Keratinocyte (primary cell): ENCODE measurements around the gene AKIP1. TPM values are rescaled to one million over a fixed set of nuclear protein-coding genes. Genes with fewer than 3 reads are reported as not detected.
"Not testable (repeated sequence)": the region's sequence is repeated elsewhere in the genome, so short reads cannot be mapped to it uniquely, and the experiment has no call there.

ENCODE experiments used
- DNase-seq: peaks from one replicate; pipeline ENCODE4 v3.0.0-alpha.2; 2011; ENCODE audit warnings: low read depth, missing footprints, low spot score
- FAIRE-seq: peaks from 2 replicates; lab custom pipeline; 2011; peaks lifted over from hg19 to GRCh38; lab: Jason Lieb, UNC
- H2AFZ ChIP-seq: 2 replicates; pipeline ENCODE4 v1.6.0; 2012; ENCODE audit warnings: low read length, control low read depth, inconsistent platforms; ENCODE audit not compliant: control insufficient read depth
- H3K27ac ChIP-seq: 2 replicates; pipeline ENCODE4 v1.5.1; 2011; ENCODE audit warnings: low read length; ENCODE audit not compliant: control insufficient read depth, insufficient read depth
- H3K27me3 ChIP-seq: 3 replicates; pipeline ENCODE4 v1.6.0; 2011; ENCODE audit warnings: low read length; ENCODE audit not compliant: control insufficient read depth, insufficient read depth; ENCODE audit errors: extremely low read depth
- H3K36me3 ChIP-seq, 2 experiments: 2 replicates in 1 of 2; 3 replicates in 1 of 2; pipeline ENCODE4 v1.5.1; 2011; ENCODE audit warnings: low read length in 2 of 2, mild to moderate bottlenecking in 1 of 2; ENCODE audit not compliant: control insufficient read depth in 2 of 2, insufficient read depth in 2 of 2; ENCODE audit errors: extremely low read depth in 1 of 2
- H3K4me1 ChIP-seq: 3 replicates; pipeline ENCODE4 v1.5.1; 2011; ENCODE audit warnings: low read length; ENCODE audit not compliant: control insufficient read depth, insufficient read depth; ENCODE audit errors: extremely low read depth
- H3K4me2 ChIP-seq: 3 replicates; pipeline ENCODE4 v1.6.0; 2011; ENCODE audit warnings: low read depth, low read length; ENCODE audit not compliant: control insufficient read depth, insufficient read depth; ENCODE audit errors: extremely low read depth
- H3K4me3 ChIP-seq, 3 experiments: fragments of 200-600 bp in 1 of 3; sonication (generic) in 1 of 3; 2 replicates in 2 of 3; 3 replicates in 1 of 3; pipeline ENCODE4 v1.5.1; 2011 to 2016; ENCODE audit warnings: low read length in 3 of 3, mild to moderate bottlenecking in 3 of 3, control low read depth in 2 of 3, inconsistent platforms in 1 of 3, low read depth in 1 of 3, mixed read lengths in 1 of 3, mixed run types in 1 of 3, moderate library complexity in 1 of 3; ENCODE audit not compliant: control insufficient read depth in 2 of 3, insufficient read depth in 2 of 3; ENCODE audit errors: extremely low read depth in 1 of 3
- H3K79me2 ChIP-seq: 2 replicates; pipeline ENCODE4 v1.6.0; 2012; ENCODE audit warnings: low read length; ENCODE audit not compliant: control insufficient read depth, insufficient read depth
- H3K9ac ChIP-seq: 3 replicates; pipeline ENCODE4 v1.6.0; 2011; ENCODE audit warnings: low read length; ENCODE audit not compliant: control insufficient read depth, insufficient read depth; ENCODE audit errors: extremely low read depth
- H3K9me1 ChIP-seq: 3 replicates; pipeline ENCODE4 v1.6.0; 2011; ENCODE audit warnings: low read length; ENCODE audit not compliant: control insufficient read depth, insufficient read depth; ENCODE audit errors: extremely low read depth
- H3K9me3 ChIP-seq: 2 replicates; pipeline ENCODE4 v1.5.1; 2012; ENCODE audit warnings: low read depth, low read length; ENCODE audit not compliant: control insufficient read depth
- H4K20me1 ChIP-seq: 3 replicates; pipeline ENCODE4 v1.6.0; 2011; ENCODE audit warnings: low read length; ENCODE audit not compliant: control insufficient read depth, insufficient read depth; ENCODE audit errors: extremely low read depth
- CTCF ChIP-seq, 3 experiments: IDR thresholded peaks in 1 of 3; conservative IDR thresholded peaks in 1 of 3; optimal IDR thresholded peaks in 1 of 3; 2 replicates in 2 of 3; 3 replicates in 1 of 3; pipeline versions ENCODE3 to v1.5.1; 2011; ENCODE audit warnings: low read length in 3 of 3, mild to moderate bottlenecking in 3 of 3, moderate library complexity in 2 of 3, control low read depth in 1 of 3, inconsistent platforms in 1 of 3; ENCODE audit not compliant: insufficient read depth in 2 of 3; ENCODE audit errors: extremely low read depth in 1 of 3
- EZH2 ChIP-seq: IDR thresholded peaks from one replicate; pipeline ENCODE4 v1.6.1; 2012; ENCODE audit warnings: inconsistent platforms, mild to moderate bottlenecking, low read length, moderate library complexity
- dilution Hi-C: fragments of 300-500 bp; cut with MboI; formaldehyde crosslinking; loops from one replicate; pipeline ENCODE4 v1.7.0; 2020; ENCODE audit warnings: low sequenced_read_pairs; ENCODE audit not compliant: extremely low pct_ligation_motif_present
- polyA plus RNA-seq, 5 experiments: library from polyadenylated mRNA; depleted of rRNA in 3 of 5; stranded (reverse) in 3 of 5; stranded (forward) in 1 of 5; unstranded in 1 of 5; fragments of >200 nt; gene quantifications; 1 replicate in 1 of 5; 2 replicates in 3 of 5; 3 replicates in 1 of 5; pipeline versions ENCODE4 v1.2.1 to v1.2.3, GENCODE V29; 2011 to 2012; ENCODE audit warnings: missing spikeins in 2 of 5, low read depth in 1 of 5, low replicate concordance in 1 of 5

AKIP1 gene
- polyA plus RNA-seq, 1 donor (not counting 4 experiments of a cell fraction or from before 2014, with no cell fraction given) = 46.4 TPM

DNA sequence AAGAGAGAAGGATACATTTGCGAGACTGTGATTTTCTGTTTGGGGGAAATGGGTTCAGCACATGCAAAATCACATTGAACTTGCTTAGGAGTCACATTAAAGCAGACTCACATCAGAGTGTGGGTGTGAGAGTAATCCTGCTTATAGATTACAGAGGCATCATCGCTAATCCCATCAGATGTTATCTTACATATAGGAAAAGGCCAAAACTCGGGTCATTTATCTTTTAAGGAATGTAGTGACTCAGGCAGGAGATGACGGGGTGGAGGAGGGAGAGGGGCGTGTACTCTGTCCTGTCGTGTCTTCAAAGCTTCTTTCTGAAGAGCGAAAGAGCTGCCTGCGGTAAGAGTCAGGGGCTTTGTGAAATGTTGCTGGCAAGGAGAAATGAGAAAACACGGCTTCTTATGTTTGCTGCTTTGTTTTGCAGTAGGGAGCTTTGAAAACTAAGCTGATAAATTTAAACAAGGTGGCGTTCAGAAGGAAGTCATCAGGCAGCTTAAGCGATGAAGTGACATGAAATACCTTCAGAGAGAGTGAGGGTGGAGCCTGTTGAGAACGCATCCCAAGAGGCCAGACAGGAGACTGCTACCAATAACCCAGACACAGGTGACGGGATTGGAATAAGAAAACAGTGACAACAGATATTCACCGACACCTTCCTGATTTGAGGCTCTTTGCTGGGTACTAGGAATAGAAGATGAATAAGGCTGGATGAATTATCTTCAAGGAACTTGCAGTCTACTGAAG lies 23.9 kb downstream of the AKIP1 start:
- Histone ChIP-seq H2AFZ (peak overlapping the region; percentile 79), H3K9ac (no peak overlapping the region), H3K9me3 (no peaks in the 10 kb centered on the region), H3K4me3 (peak overlapping the region; percentile 13 to 57 (median 18)), H3K9me1 (no peaks in the 10 kb centered on the region), H3K36me3 (no peaks in the 10 kb centered on the region), H3K4me2 (peak overlapping the region; percentile 77), H3K4me1 (peaks cover 14% of the 10 kb centered on the region), H3K27me3 (no peaks in the 10 kb centered on the region), H3K27ac (peak overlapping the region; percentile 10), H4K20me1 (no peaks in the 10 kb centered on the region), H3K79me2 (no peaks in the 10 kb centered on the region)
- DNase-seq = no peak
- peak; percentile 80 for FAIRE-seq
- dilution Hi-C loops = no loop called here
- TF ChIP-seq CTCF (optimal IDR thresholded peaks at IDR 0.05 in 1 of 3, IDR thresholded peaks at IDR 0.05 in 1 of 3, conservative IDR thresholded peaks at IDR 0.05 in 1 of 3; ENCODE audit: extremely low read depth in 1 of 3, insufficient read depth in 2 of 3, low read length in 3 of 3) (no peak), EZH2 (no peak)

- H4K20me1 ChIP-seq, dilution Hi-C loops, H3K9ac ChIP-seq, H3K27ac ChIP-seq, H3K36me3 ChIP-seq, DNase-seq, FAIRE-seq, H3K9me3 ChIP-seq, H3K4me3 ChIP-seq, H3K79me2 ChIP-seq, H3K4me2 ChIP-seq, H3K27me3 ChIP-seq, H2AFZ ChIP-seq, H3K9me1 ChIP-seq: not testable (repeated sequence)
- H3K4me1 ChIP-seq = peaks cover 14% of the 10 kb centered on the region
These were observed 24.8 kb downstream of the AKIP1 start for GRCh38 chr11:8935789-8936188.
